Measurements from ENCODE around the gene BAD. TPM values are rescaled to one million over a fixed set of nuclear protein-coding genes. Genes with fewer than 3 reads are reported as not detected.
A peak's percentile ranks its signal among the peaks of the same experiment; 100 is the strongest.

The BAD gene
- total and polyA plus RNA-seq, 11 donors = 41.5 to 123 (median 58.5) TPM

GRCh38 chr11:64230985-64231365, 53.5 kb downstream of the BAD start:
- H3K27ac ChIP-seq = peak overlapping the region; percentile 92 to 98 (median 98)
- peak overlapping the region; percentile 48 to 86 (median 78) for H3K4me3 ChIP-seq
- 10 to 25% (median 14%) methylated on average over 7 to 8 of the region's 8 CpGs for WGBS, 4 donors
- H3K36me3 ChIP-seq = peaks cover 0 to under 1% (median 0%) of the 10 kb centered on the region in 9 donors
- intact Hi-C loops (cut with DNase I) = no loop called here
- TF ChIP-seq POLR2A (IDR thresholded peaks at IDR 0.05) (no peak), CTCF (IDR thresholded peaks at IDR 0.05) (no peak)
- no peaks in the 10 kb centered on the region for H3K27me3 ChIP-seq
- peak in 1 of 5 donors; percentile 9 for DNase-seq
- no peak for ATAC-seq
- H3K4me1 ChIP-seq = peaks cover 3 to 74% (median 54%) of the 10 kb centered on the region in 12 donors
- H3K9me3 ChIP-seq = no peaks in the 10 kb centered on the region

- Histone ChIP-seq H3K36me3 (no peaks in the 10 kb centered on the region), H3K9me3 (no peaks in the 10 kb centered on the region), H3K4me3 (peak within 1 kb of the TSS; percentile 48 to 86 (median 78)), H3K27me3 (no peaks in the 10 kb centered on the region), H3K4me1 (peaks cover 3 to 73% (median 52%) of the 10 kb centered on the region in 12 donors), H3K27ac (peak within 1 kb of the TSS; percentile 92 to 98 (median 98))
- TF ChIP-seq CTCF (IDR thresholded peaks at IDR 0.05) = no peak
- TF ChIP-seq POLR2A (IDR thresholded peaks at IDR 0.05) = peak in 1 of 2 donors; percentile 57
- 0 to 1% (median 1%) methylated on average over 47 to 62 of the region's 62 CpGs for WGBS, 4 donors
- peak; percentile 63 to 78 (median 67) for ATAC-seq
- DNase-seq = peak; percentile 94 to 95 (median 94)
- intact Hi-C loops (cut with DNase I) = no loop called here
Measured at GRCh38 chr11:64230171-64230984, 54.1 kb downstream of the BAD start, which contains the start of gene DNAJC4. Gene DNAJC4, plus strand, starts transcription at chr11:64230548. Its CDS starts 307 bp downstream, at chr11:64230855.

GRCh38 chr11:64229744-64230170, 54.7 kb downstream of the BAD start:
- intact Hi-C loops (cut with DNase I) = loop anchor here in 1 of 10 donors (5.0 kb wide), 1 partner anchor 42 kb away; the partner anchor contains the start of gene STIP1
- TF ChIP-seq CTCF (IDR thresholded peaks at IDR 0.05) (no peak), POLR2A (IDR thresholded peaks at IDR 0.05) (no peak)
- Histone ChIP-seq H3K4me1 (peaks cover 3 to 73% (median 53%) of the 10 kb centered on the region in 12 donors), H3K36me3 (no peaks in the 10 kb centered on the region), H3K9me3 (no peaks in the 10 kb centered on the region), H3K27me3 (no peaks in the 10 kb centered on the region), H3K27ac (peak overlapping the region; percentile 92 to 98 (median 98)), H3K4me3 (peak overlapping the region; percentile 48 to 86 (median 78))
- ATAC-seq (no peak), DNase-seq (peak in 2 of 5 donors; percentile 28 to 47)
- WGBS, 4 donors = 15 to 33% (median 31%) methylated on average over 6 to 13 of the region's 13 CpGs

Measured in heart left ventricle (tissue), 16 donors.